Fibroblast of mammary gland (primary cell): Measurements from ENCODE around the gene EXT2.

ENCODE experiments used
- DNase-seq: peaks from one replicate; pipeline ENCODE4 v3.0.0-alpha.2; 2010; ENCODE audit warnings: low read depth
- H3K4me3 ChIP-seq: 2 replicates; pipeline ENCODE4 v1.5.1; 2011; ENCODE audit warnings: low read depth, mild to moderate bottlenecking, low read length, moderate library complexity; ENCODE audit not compliant: control insufficient read depth
- CTCF ChIP-seq: conservative IDR thresholded peaks from 2 replicates; pipeline ENCODE4 v1.5.1; 2011; ENCODE audit warnings: low read depth, low read length, inconsistent platforms; ENCODE audit not compliant: control insufficient read depth, insufficient read depth

EXT2 gene

GRCh38 chr11:44255406-44256071 is 160.1 kb downstream of the EXT2 start:
- TF ChIP-seq CTCF, result no peak
- no peak for DNase-seq
- H3K4me3 ChIP-seq, result no peak overlapping the region

- no peak overlapping the region for H3K4me3 ChIP-seq
- TF ChIP-seq CTCF, result no peak
- DNase-seq, result peak; percentile 43
These were observed 161.3 kb downstream of the EXT2 start for GRCh38 chr11:44256673-44257291.

- TF ChIP-seq CTCF, result no peak
These were observed 162.1 kb downstream of the EXT2 start for GRCh38 chr11:44257338-44258189.

GRCh38 chr11:44258190-44258489 is 162.7 kb downstream of the EXT2 start:
- peak; percentile 71 for DNase-seq
- TF ChIP-seq CTCF, result no peak
- H3K4me3 ChIP-seq, result no peak overlapping the region

More at GRCh38 chr11:44257338-44258189, 162.1 kb downstream of the EXT2 start:
- peak; percentile 37 for DNase-seq
- H3K4me3 ChIP-seq, result no peak overlapping the region

GRCh38 chr11:44258839-44259420 is 163.5 kb downstream of the EXT2 start:
- TF ChIP-seq CTCF, result no peak
- DNase-seq, result no peak

GRCh38 chr11:44260081-44260480 is 164.6 kb downstream of the EXT2 start:
- no peak for TF ChIP-seq CTCF
- no peak overlapping the region for H3K4me3 ChIP-seq
- DNase-seq, result no peak

More at GRCh38 chr11:44258839-44259420, 163.5 kb downstream of the EXT2 start:
- H3K4me3 ChIP-seq, result no peak overlapping the region
